Stimulated activated CD4-positive, alpha-beta T cell treated with anti-CD3 and anti-CD28 coated beads, Interleukin-12 subunit alpha, Interleukin-12 subunit beta, amount 100 ng/mL, for 24 hours (primary cell): ENCODE results near the gene PURA.
A peak's percentile ranks its signal among the peaks of the same experiment; 100 is the strongest.
"Not testable (repeated sequence)": the region's sequence is repeated elsewhere in the genome, so short reads cannot be mapped to it uniquely, and the experiment has no call there.

Experiments
- DNase-seq, 2 experiments: peaks; one replicate each; pipeline ENCODE4 v3.0.0-alpha.2; 2020; ENCODE audit warnings: low read depth in 2 of 2

PURA gene

DNA sequence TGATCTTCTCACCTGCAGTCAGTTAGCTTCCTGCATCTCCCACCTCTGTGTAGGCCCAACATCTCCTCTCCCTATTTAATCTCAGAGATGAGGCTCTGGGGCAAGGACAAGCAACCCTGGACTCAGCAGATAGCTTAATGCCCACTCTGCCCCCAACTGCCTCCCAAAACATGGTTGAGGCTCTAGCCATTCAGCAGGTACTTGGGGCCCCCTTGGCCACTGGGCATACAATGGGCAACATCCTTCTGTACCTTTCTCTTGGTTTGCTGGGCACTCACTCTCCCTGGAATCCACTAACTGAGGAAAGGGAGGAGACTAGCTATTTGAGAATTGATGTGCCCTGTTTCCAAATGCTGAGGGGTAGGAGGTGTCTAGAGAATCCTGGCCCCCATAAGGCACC is 21.2 kb downstream of the PURA start:
- DNase-seq, result no peak

DNA sequence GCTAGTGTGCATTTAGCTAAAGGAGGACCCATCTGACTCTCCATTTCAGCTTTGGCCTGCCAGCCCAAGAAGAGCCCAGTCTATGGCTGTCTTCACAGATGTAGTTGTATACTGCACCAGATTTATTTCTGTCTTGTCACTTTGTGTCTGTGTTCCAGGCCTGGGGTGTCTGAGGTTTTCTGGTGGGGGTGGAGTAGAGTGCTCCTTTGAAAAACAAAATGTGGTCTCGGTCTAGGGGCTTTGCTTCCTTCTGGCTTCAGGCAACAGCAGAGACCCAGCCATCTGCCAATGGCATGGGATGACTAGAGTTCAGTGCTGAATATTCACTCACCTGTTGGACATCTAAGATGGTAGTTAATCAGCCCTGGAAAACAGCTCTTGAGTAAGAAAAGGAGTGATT is 22.7 kb downstream of the PURA start:
- DNase-seq, result no peak

DNA sequence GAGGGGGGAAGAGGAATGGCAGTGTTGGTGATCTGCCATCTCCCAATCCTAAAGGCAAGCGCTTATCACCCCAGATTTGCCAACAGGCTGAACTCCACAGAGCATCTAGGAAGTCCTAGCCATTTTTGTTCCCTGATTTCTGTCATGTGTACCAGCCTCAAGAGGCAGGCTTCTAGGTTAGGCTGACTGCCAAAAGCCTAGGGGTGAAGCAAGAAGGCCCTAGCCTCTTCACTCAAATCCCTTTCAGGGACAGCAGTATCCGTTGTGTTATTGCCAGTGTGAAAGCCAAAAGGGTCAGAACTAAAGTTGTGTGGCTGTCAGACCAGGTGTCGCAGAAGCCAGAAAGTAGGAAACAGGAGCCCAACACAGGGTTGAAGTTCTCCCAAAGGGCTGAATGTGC is 26.5 kb downstream of the PURA start:
- DNase-seq, result no peak

DNA sequence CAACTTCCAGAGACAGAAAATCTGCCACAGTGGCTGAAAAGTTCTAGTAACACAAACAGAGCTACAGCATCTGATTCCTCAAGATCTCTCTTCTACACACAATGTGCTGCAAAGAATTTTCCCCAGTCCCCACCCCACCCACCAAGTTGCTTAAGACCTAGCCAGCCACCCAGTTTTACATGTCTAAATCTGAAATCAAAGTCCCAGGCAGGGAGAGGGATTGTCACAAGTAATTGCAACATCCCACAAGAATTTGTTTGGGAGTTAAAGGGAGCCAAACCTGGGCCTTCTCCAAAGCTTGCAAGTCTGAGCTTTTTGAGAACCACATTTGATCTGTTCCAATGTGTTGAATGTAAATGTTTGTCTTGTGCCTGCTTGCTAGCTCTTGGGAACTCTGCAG is 27.3 kb downstream of the PURA start:
- no peak for DNase-seq

DNA sequence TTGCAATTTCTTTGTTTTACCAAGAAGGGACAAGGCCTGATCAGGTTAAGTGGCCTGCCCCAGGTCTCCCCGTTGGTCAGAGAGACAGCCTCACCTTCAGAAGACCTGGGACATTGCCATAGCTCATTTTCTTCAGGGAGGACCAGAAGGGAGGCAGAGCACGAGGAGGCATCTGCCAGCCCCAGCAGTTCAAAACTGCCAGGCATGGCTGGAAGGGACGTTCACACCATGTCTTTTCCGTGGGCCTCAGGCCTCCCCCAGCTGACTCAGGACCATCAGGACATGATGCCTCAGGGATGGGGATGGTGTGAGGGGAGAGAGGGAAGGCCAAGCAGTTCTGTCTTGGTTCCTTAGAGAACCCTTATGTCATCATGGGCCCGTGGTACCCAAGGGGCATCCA is 28.3 kb downstream of the PURA start:
- DNase-seq, result no peak

DNA sequence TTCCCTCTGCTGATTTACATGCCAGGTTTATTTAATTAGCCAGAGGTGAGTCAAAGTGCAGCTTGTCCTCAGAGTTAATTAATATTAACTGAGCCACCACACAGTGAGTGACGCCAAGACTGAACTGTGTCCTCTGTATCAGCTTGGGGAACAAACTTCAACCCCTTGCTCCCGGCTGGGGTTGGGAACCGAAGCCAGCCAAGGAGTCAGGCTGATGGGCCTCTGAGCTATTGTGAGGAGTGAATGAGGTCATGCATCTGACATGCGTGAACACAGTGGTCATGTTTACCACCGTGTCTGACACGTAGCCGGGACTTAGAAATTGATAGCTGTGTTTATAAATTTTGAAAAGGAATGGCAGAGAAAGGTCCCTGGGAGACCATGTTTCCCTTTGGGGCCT is 28.9 kb downstream of the PURA start:
- DNase-seq, result no peak

DNA sequence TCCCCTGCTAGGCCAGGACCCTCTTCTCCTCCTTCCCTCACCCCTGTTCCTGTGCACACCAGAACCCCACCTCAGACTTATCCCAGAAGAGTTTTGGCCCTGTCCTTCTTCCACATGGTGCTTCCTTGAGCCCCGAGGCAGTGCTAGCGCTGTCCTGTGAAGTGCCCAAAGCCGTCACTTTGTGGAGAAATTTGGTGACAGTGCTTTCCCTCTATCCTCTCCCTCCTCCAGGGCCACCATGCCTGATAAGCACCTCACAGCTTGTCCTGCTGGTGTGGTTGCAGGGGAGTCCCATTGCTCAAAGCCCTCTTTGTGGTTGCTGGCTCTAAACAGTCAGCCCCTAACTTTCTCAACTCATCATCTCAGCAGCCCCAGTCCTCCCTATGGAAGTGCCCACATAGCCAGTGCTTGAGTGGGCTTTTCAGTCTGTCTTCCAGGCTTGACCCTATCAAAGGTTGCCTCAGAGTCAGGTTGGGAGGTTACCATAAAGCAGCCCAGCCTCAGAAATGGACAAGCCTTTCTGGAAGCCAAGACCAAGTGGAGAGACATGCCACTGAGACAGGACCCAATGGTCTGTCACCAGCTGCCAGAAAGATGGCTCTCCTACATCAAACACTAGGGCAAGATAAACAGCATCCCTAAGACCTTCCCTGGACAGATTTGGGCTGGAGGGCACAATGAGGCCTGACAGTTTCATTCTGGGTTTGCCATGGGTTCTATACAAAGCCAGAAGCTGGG is 29.8 kb downstream of the PURA start:
- no peak for DNase-seq

DNA sequence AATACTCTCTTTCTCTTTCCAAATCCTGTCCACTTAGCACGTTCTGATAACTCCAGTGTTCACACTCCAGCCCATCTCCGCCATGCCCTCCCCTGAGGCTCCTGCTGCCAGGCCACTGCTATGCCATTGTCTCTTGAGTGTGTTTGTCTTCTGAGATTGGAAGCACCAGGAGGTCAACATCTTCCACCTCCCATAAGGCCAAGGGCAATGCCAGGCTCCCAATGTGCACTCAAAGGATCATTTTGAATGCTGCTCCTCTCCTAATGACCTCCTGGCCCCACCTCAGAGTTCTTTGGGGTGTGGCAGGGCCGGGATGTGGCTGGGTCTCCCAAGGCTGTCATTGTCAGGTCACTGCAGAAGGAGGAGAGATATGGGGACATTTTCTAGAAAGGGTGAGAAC is 31.3 kb downstream of the PURA start:
- DNase-seq, result no peak

DNA sequence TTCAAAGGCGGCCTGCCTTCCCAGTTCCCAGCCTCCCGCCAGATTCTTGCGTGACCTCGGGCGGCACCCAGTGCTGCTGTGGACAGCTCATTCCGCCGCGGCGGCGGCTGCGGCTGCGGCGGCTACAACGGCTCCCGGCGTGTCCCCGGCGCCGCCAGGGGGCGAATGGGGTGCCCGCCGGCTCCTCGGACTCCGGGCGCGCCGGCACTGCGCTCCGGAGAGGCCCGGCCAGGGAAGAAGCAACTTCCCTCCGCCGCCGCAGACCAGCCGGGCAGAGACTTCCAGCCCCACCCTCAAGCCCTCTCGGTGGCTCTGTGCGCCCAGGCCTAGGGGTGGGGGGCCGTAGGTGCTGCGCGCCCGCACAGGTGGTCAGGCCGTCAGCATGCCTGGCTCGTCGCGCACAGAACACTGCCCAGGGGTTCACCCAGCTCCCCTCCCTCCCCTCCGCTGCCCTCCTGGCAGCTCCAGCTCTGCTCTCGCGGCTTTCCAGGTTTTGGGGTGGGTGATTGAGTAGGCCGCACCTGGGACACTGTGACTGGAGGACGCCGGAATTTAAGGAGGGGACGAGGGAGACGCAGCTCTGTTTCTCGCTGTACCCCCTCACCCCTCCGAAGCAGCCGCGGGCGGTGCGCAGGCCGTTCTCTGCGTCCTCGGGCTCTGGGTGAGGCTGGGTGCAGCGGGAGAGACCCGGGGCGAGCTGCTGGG is 32.1 kb downstream of the PURA start:
- DNase-seq, result peak in 1 of 2 experiments; percentile 49

DNA sequence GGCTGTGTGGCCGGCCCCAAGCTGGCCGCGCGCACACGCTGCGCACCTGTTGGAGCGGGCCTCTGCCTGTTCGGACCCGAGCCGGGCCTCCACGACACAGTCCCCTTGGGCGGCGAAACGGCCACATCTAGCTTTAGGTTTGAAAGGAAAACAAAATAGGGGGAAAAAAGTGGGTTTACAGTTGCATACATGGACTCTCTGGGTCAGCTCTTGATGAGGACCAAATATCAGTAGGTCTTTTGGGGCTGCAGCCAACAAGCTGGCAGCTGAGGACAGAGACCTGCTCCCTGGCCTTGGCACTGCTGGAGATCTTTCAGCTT is 32.6 kb downstream of the PURA start:
- DNase-seq, result no peak

DNA sequence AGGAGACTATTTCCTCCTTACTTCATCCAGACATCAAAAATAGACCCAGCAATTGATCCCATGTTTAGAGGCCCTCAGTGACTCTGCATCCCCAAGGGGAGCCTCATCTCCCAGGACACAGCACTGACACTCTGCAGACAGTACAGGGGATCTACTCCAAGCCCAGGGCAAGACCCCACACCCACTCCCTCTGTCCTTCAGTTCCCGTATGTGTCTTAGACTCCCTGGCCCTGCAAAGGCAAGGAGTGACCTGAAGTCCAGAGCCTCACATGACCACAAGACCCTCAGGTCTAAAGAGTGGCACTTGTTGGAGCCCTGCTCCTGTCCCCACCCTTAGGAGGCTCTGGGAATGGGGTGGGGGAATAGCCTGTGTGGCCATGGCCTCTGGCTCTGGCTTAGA is 33.6 kb downstream of the PURA start:
- DNase-seq, result no peak

DNA sequence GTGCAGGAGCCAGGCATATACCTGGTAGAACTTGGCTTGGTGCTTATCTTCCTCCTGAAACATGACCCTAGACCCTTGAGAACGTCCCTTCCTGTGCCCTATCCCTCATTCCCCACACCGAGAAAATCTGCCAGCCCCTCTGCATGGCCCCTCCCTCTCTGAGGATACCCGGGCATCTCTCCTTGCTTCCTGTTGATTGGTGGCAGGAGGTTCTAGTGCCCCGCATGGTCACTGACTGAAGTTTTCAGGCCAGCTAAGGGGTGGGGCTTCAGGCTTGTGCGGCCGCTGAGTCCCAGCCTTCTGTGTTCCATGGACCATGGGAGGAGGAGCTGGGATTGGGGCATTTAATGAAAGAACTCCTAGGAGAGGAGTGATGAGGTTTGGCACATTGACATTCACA is 34.6 kb downstream of the PURA start:
- no peak for DNase-seq

DNA sequence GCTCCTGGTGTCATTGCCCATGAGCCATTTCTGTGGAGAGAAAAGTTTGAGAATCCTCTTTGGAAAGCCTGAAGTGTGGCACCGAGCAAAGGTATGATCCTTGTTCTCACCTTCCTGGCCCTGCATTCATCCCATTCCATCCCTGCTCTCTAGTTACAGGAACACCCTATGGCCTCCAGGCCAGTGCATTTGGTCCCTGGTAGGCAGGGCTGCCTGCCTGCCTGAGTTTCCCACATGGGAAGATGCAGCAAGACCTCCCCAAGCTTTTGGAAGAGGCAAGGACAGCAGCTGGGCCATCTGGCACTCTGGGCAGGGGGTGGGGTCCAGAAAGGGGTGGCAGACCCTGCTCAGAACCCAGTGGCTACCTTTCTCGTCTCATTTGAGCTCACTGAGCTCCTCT is 36.3 kb downstream of the PURA start:
- DNase-seq, result no peak

DNA sequence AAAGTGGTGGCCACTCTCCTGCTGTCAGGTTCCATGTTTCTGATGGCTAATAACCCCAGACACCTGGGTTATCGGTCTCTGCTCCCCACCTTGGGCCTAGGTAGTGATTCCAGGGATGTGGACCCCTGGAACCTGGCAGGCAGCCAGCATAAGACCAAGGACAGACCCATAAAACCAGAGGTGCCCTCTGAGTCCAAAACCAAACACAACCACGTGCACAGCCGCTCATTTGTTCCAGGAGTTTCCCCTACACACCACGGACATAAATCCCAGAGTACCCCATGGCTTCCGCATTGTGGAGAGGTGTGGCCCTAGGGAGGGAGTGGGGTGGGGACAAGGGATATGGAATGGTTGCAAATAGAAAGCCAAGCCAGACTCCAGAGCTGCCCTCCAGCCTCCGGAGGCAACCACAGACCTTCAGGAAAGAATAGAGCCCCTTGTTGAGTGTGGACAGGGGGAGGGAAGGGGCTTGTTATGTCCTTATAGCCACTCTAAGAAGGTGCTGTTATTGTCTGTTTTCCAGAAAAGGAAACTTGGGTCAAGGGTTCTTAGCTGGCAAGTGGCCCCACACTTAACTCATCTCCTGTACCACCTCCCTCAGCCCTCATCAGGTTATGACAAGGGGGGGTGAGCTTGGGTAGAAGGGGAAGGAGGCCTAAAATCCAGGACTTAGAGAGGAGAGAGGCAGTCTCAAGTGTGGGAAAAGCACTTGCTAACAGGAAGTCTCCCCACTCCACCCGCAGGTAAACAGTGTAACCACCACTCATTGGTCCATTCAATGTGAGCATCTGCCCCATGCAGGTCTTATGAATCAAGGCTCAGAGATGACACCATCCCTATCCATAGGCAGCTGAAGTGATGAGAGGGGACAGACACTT is 37.5 kb downstream of the PURA start:
- DNase-seq, result no peak

DNA sequence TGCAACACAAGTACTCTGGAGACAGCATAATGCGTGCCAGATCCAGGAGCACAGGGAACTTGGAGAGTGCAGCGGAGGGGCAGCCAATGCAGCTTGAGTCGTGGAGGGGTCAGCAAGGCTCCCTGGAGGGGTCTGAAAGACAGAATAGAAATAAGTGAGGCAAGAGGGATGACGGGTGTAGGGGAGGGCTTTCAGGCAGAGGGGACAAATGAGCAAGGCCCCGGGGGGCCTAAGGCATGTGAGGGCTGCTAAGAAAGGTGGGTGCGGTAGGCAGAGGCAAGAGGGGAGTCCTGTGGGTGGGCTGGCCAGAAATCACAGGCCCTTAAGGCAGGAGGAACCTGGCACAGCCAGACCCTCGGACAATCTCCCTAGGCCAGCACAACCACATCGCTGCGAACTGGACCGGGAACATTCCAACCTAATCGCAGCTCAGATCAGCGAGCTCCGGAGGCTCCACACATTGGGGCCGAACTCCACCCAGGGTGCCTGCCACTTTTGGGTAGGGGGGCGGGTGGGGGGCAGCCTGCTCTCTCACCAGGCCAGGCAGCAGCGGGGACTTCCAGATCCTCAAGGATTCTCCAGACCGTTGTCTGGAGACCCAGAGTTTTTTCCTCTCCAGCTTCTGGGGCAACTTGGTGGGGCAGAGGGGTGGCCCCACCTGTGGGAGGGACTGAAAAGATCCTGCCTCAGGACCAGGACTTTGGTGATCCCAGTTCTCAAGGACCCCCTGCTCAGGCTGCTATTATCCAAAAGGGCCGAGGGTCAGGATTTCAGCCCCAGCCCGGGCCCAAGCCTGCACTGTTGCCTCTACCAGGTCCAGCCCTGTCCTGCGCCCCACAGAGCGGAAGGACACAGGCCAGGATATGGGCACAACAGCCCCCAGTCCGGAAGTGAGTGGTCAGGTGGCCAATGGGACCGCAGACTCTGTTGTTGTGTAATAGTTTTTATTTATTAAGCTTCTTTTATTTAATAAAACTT is 38.4 kb downstream of the PURA start:
- DNase-seq, result no peak

DNA sequence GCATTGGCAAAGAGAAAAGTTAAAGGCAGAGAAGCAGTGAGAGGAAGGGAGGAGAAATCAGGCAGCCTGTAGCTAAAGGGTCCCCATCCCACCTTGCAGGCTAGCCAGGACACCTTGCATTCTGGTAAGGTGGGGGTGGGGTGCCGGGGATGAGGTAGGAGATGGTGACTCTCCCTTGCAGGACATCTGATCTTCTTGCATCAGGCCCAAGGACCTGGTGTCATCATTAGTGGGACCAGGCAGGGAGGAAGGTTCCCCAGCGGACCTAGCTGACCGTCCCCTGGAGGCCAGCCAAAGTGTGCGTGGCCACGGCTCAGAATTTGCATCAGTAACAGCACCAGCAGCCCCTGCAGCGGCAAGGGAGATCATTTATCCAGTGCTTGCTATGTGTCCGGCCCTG is 39.3 kb downstream of the PURA start:
- no peak for DNase-seq

DNA sequence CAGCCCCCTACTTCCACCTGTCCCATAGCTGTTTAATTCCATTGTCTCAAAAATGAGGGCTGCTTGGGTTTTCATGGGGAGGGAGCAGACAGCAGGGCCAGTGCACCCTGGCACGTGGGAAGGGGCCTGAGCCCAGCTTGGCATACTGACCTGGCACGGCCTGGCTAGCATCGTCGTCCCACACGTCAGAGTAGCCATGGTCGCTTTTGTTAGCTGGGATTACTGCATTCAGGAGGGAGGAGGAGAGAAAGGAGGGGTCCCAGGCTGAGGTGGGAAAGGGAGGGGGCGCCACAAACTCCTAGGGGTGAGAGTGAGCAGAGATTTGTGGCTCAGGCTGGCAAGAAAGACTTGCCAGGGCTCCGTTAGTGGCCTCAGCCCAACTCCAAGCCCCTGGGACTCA is 40.0 kb downstream of the PURA start:
- no peak for DNase-seq

DNA sequence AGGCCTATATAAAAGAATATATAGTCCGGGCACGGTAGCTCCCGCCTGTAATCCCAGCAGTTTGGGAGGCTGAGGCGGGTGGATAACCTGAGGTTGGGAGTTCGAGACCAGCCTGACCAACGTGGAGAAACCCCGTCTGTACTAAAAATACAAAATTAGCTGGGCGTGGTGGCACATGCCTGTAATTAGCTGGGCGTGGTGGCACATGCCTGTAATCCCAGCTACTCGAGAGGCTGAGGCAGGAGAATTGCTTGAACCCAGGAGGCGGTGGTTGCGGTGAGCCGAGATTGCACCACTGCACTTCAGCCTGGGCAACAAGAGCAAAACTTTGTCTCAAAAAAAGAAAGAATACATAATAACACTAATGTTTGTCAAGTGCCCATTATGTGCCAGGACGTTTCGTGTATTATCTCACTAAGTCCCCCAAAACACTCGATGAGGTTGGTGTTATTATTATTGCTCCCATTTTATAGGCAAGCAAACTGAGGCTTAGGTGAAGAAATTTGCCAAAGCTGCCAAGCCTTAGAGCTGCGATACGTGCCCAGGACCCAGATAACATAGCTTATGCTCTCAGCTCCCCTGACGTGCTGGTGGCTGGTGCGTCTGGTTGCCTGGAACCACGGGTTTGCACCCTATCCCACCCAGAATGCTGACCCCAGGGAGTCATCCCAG is 40.9 kb downstream of the PURA start:
- DNase-seq, result not testable (repeated sequence)

DNA sequence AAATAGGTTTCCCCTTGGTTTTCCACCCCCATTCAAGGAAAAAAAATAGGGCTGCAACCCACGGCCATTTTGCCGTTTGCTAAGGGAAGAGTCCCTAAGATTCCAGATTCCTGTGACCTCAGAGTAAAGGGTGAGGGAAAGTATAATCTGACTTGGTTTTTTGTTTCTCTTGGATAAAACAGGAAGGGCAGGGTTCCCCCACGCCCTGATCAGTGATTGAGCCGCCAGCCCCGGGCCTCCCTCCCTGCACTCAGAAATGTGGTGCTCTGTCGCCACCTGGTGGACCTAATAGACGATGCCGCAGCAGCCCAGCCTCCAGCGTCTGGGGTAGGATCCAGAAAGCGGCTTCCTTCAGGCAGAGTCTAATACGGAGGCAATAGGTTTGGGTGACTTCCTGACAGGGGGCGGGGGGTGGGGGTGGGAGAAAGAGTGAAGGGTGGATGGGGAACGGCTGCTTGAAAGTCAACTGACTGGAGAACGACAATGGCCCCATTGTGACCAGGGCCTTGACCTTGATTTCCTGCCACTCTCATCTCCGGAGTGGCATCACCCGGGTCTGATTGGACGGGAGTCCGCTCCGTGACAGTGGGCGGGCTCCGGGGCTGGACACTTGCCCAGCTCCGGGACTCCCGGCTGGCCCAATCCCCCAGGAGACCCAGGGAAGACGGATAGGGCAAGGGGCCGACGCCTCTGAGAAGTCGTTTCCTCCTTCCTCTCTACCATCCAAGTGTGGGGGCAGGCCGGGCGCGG is 43.3 kb downstream of the PURA start:
- DNase-seq, result peak; percentile 78 to 88
